HL-60/S4 treated with retinoic acid at 250 ng/mL for 4 days and 3 days (cell line): ENCODE measurements around the gene MC1R.
"Not testable (repeated sequence)": the region's sequence is repeated elsewhere in the genome, so short reads cannot be mapped to it uniquely, and the experiment has no call there.

ENCODE experiments used
- in situ Hi-C: fragments of 300-500 bp; cut with MboI; formaldehyde crosslinking; loops from 2 replicates; pipeline ENCODE4 v1.7.0; 2022; ENCODE audit warnings: low sequenced_read_pairs

The MC1R gene

DNA sequence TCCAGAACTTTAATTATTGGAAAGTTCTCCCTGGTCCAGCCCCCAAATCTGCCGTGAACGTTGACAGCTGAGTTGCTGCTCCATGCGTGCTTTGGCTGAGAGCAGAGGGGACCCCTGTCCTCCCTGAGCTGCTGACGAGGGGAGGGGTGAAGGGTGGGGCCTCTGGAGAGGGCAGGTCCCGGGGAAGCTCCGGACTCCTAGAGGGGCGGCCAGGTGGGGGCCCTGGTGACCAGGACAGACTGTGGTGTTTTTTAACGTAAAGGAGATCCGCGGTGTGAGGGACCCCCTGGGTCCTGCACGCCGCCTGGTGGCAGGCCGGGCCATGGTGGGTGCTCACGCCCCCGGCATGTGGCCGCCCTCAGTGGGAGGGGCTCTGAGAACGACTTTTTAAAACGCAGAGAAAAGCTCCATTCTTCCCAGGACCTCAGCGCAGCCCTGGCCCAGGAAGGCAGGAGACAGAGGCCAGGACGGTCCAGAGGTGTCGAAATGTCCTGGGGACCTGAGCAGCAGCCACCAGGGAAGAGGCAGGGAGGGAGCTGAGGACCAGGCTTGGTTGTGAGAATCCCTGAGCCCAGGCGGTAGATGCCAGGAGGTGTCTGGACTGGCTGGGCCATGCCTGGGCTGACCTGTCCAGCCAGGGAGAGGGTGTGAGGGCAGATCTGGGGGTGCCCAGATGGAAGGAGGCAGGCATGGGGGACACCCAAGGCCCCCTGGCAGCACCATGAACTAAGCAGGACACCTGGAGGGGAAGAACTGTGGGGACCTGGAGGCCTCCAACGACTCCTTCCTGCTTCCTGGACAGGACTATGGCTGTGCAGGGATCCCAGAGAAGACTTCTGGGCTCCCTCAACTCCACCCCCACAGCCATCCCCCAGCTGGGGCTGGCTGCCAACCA lies at the start of gene MC1R:
TSS of gene MC1R (plus strand) at position 410 of the 895 bp plus-strand sequence. CDS start at position 807, 397 bp downstream.
- in situ Hi-C loops, result no loop called here

DNA sequence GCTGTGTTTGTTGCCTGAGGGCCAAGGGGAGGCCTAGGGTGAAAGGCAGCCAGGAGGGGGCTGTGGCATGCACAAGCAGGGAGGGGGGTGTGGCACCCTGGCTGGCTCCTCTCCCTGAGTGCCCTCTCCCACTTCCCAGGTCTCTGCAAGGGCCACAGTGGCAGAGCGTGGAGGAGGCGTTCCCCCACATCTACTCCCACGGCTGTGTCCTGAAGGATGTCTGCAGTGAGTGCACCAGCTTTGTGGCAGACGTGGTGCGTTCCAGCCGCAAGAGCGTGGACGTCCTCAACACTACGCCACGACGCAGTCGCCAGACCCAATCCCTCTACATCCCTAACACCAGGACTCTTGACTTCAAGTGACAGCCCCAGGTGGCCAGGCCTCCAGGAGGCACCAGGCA lies 48.8 kb upstream of the MC1R start:
- in situ Hi-C loops, result no loop called here

DNA sequence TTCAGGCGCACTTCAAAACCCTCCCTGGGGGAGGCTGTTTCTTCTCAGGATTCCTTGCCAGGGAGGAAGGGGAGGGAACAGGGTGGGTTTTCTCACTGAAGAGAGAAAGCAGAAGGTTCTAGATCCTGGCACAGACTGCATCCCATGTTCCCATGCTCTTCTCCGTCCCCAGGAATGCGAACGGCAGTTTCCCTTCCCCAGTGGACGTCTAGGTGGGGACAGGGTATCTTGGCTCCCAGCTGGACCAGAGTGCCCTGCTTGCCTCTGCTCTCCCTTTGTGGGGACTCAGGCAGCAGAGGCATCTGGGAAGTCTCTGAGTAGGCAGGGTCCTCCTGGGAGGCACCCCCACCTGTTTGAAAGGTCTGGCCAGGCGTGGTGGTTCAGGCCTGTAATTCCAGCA lies 48.2 kb upstream of the MC1R start:
- in situ Hi-C loops, result no loop called here

- in situ Hi-C loops, result no loop called here
These were observed 46.8 kb upstream of the MC1R start for GRCh38 chr16:89871895-89872294.

DNA sequence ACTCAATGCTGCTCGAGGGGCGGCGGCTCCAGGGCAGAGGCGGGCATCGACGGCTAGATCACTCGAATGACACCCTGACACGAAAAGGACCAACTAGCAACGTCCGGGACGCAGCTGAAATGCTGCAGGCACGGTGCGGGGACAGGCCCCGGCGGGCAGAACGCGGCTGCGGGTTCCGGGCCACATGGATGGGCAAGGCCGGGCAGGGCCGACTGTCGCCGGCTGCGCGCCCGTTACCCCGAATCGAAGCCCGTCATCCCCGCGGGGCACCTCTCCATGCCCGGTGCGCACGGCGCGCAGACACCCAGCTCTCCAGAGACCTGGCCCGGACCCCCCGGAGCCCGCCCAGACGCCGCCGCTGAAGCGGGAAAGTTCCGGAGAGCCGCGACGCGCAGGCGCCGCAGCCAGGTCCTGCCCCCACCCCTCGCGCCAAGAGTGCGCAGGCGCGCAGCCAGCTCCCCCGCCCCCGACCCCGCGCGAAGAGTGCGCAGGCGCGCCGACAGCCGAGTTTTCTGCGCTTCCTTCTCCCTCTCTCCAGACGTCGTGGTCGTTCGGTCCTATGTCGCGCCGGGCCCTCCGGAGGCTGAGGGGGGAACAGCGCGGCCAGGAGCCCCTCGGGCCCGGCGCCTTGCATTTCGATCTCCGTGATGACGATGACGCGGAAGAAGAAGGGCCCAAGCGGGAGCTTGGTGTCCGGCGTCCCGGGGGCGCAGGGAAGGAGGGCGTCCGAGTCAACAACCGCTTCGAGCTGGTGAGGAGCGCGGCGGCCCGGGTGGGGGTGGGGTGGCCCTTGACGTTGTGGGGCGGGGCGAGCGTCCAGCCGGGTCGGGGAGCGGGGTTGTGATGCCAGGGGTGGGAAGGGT lies 45.3 kb upstream of the MC1R start, which contains the start of gene TCF25:
TSS of gene TCF25 (plus strand) at position 484 of the 863 bp plus-strand sequence. CDS start at position 560, 76 bp downstream.
- in situ Hi-C loops, result no loop called here

GRCh38 chr16:89873972-89874689 lies 44.5 kb upstream of the MC1R start:
- in situ Hi-C loops, result no loop called here

- in situ Hi-C loops, result not testable (repeated sequence)
These were observed 39.5 kb upstream of the MC1R start for GRCh38 chr16:89879123-89879522.

- in situ Hi-C loops, result no loop called here
These were observed 37.9 kb upstream of the MC1R start for GRCh38 chr16:89880477-89881367.

DNA sequence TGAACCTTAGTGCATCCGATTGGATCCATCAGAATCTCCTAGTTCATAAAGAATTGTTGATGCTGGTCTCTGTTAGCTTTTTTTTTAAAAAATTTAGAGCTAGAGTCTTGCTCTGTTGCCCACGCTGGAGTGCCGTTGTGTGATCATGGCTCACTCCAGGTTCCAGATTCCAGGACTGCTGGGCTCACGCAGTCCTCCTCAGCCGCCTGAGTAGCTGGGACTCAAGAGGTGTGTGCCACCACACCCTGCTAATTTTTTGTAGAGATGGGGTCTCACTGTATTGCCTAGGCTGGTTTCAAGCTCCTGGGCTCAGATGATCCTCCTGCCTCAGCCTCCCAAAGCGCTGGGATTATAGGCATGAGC lies 37.3 kb upstream of the MC1R start:
- in situ Hi-C loops, result no loop called here

DNA sequence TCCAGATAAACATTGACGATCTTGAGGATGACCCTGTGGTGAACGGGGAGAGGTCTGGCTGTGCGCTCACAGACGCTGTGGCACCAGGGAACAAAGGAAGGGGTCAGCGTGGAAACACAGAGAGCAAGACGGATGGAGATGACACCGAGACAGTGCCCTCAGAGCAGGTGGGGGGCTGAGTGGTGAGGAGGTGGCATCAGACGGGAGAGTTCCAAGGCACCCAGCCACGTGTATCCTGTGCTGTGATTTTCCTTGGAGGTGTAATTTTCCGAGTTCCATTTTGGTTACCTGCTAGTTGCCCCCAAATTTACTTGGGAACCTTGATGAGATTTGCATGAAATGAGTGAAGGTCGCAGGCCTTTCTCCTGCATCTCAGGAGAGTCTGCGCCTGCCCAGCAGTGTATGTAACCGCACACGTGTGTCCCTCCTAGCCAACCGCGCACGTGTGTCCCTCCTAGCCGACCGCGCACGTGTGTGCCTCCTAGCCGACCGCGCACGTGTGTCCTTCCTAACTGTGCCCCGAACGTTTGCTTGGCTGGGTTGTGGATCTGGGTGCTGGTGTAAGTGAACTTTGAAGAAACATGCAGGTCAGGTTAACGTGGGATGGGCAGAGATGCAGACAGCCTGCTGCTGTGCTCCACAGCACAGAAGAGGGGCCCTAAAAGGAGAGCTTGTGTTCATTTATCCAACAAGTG lies 35.2 kb upstream of the MC1R start:
- in situ Hi-C loops, result no loop called here

- in situ Hi-C loops, result no loop called here
These were observed 34.6 kb upstream of the MC1R start for GRCh38 chr16:89884041-89884421.

GRCh38 chr16:89887243-89887642 lies 31.4 kb upstream of the MC1R start:
- in situ Hi-C loops, result no loop called here

GRCh38 chr16:89890200-89890599 lies 28.5 kb upstream of the MC1R start:
- in situ Hi-C loops, result no loop called here

DNA sequence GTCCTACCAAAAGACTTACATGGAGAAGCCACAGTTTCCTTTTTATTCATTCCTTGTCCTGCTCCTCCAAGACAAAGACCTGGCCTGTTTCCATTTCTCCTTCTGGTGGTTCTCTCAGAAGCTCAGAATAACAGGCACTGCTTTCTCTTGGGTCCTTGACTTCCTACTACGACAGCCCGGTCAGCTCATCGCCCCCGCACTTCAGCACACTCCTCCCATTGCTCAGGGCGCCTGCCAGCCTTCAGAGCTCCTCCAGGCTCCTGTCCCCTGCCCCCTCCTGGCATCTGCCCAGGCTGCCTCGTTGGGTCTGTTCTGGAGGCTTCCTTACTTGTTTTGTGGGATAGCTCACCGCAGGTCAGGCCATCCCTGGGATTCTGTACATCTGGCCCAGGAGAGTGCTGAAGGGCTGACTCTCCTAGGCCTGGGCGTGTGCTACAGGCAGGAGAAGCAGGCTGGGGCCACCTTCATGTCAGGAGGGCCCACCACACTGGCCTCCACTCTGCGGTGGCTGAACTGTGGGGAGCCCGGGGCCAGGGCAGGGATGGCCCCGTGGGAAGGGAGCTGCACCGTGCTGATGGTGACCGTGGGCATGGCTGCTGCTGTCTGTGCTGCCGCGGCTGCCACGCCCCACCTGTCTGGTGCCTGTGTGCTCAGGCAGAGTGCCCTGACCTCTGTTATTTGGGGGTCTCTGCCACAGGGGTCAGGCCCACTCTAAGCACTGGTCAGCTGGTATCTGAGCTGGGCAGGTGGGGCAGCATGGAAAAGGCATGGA lies 27.6 kb upstream of the MC1R start:
- in situ Hi-C loops, result no loop called here

DNA sequence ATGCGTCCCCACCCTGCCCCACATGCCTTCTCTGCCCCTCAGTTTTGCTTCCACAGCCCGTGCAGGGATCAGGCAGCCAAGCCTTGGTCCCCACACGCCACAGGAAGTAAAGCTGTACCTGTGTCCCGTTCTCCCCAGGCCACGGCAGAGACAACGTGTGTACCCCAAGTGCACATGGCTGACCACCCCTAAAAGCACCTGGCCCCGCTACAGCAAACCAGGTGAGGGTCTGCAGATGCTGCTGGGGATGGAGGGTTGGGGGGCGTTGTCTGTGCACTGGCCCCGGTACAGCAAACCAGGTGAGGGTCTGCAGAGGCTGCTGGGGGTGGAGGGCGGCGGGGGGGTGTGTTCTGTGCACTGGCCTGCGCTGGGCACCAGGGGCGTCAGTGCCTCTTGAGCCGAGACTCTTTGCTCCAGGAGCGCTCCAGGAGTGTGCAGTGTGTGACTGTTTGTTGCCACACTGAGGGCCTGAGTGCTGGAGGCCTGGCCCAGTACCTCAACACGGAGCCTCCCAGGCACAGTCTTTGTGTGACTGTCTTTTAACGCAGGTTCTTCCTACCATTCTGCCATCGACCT lies 26.5 kb upstream of the MC1R start:
- in situ Hi-C loops, result no loop called here

DNA sequence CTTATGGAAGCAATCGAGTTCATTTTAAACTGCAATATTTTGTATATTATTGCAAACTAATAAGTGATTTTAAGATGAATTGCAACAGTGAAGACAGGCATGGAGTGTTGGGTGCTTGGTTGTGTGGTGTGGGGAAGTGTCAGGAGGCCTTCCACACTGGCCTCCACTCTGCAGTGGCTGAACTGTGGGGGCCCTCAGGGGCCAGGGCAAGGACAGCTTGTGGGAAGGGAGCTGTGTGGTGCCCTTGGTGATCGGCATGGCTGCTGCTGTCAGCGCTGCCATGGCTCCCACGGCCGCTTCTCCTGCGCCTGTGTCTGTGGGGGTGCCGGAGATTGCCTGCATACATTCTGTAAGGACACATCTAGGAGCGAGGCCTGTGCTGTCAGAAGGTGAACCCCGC lies 26.0 kb upstream of the MC1R start:
- in situ Hi-C loops, result no loop called here

DNA sequence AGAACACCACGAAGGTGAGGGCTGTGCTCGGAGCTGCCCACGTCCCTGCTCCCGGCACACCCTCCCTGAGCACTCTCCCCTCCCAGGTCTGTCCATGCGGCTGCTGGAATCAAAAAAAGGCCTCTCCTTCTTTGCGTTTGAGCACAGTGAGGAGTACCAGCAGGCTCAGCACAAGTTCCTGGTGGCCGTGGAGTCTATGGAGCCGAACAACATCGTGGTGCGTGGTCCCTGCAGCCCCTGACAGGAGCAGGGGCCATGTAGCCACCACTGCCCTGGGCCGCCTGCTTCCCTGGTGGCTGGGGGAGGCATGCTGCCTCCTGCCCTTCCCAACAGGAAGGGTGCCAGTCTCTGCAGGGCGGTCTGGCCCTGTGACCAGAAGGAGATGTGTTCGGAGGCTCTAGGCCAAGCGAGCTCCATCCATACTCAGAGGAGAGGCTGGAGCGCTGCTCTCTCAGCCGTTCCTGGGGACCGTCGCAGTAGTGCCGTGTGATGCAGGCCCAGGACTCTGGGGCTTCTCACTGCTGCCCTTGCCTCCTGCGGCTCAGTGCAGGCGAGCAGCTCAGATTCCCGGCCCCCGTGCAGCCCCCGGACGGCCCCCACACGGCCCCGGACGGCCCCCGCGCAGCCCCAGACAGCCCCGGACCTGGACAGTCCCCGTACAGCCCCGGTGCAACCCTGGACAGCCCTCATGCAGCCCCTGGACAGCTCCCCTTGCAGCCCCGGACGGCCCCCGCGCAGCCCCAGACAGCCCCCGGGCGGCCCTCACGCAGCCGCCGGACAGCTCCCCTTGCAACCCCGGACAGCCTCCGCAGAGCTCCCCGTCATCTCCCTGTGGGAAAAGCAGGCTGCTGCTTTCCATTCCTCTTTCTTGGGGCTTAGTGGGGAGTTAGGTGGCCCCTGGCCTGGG lies 24.8 kb upstream of the MC1R start:
- in situ Hi-C loops, result no loop called here
